IMR-90 (cell line): Measurements from ENCODE around the gene AURKA. TPM values are rescaled to one million over a fixed set of nuclear protein-coding genes. Genes with fewer than 3 reads are reported as not detected.

Source experiments
- ATAC-seq: fragments of 200-7000 bp; cut with Tn5 transposase; 2 replicates; pipeline ENCODE4 v1.9.1; 2020; ENCODE audit warnings: low read depth, mild to moderate bottlenecking, moderate library complexity
- BruUV-seq: library from RNA; stranded (reverse); fragments of 400-500 nt; replicated peaks from 2 replicates; lab custom pipeline; 2021; lab: Mats Ljungman, UMichigan
- CTCF ChIA-PET: fragments of 300-600 bp; formaldehyde crosslinking; extraction: SDS; loops from one replicate; lab custom pipeline; 2021; ENCODE audit warnings: antibody characterized with exemption; lab: Yijun Ruan, JAX
- POLR2A ChIA-PET: fragments of 300-600 bp; sonication (Branson Sonifier 250); formaldehyde crosslinking; loops from one replicate; lab custom pipeline; 2022; ENCODE audit warnings: antibody characterized with exemption; ENCODE audit not compliant: unreplicated experiment; lab: Charles Lee
- DNase-seq: peaks from one replicate; pipeline ENCODE4 v3.0.0; 2013
- H2AFZ ChIP-seq: replicated peaks from 2 replicates; pipeline ENCODE3; 2013; ENCODE audit warnings: low read length, mild to moderate bottlenecking; ENCODE audit not compliant: poor library complexity
- H2AK5ac ChIP-seq: 2 replicates; pipeline ENCODE4 v1.6.1; 2013; ENCODE audit warnings: low read depth, low read length, inconsistent platforms
- H2AK9ac ChIP-seq: replicated peaks from 2 replicates; pipeline ENCODE3; 2013; ENCODE audit warnings: mild to moderate bottlenecking, low read depth, low read length, moderate library complexity; ENCODE audit not compliant: poor library complexity
- H2BK120ac ChIP-seq: 2 replicates; pipeline ENCODE4 v1.6.1; 2013; ENCODE audit warnings: low read depth, low read length, inconsistent platforms
- H2BK15ac ChIP-seq: 3 replicates; pipeline ENCODE4 v1.6.1; 2013; ENCODE audit warnings: low read depth, low read length, inconsistent platforms
- H2BK20ac ChIP-seq: 2 replicates; pipeline ENCODE4 v1.6.1; 2013; ENCODE audit warnings: low read depth, mild to moderate bottlenecking, inconsistent platforms, low read length, moderate library complexity
- H2BK5ac ChIP-seq: 2 replicates; pipeline ENCODE4 v1.6.1; 2013; ENCODE audit warnings: mild to moderate bottlenecking, low read depth, low read length, inconsistent platforms; ENCODE audit not compliant: poor library complexity, severe bottlenecking
- H3K14ac ChIP-seq: replicated peaks from 2 replicates; pipeline ENCODE4 v1.6.1; 2013; ENCODE audit warnings: low read depth, low read length, inconsistent platforms
- H3K18ac ChIP-seq: 2 replicates; pipeline ENCODE4 v1.6.1; 2013; ENCODE audit warnings: low read depth, low read length, control low read depth
- H3K23ac ChIP-seq: 2 replicates; pipeline ENCODE4 v1.6.1; 2013; ENCODE audit warnings: low read depth, low read length, inconsistent platforms
- H3K27ac ChIP-seq: 2 replicates; pipeline ENCODE4 v1.5.1; 2013; ENCODE audit warnings: mild to moderate bottlenecking, control low read depth, low read length; ENCODE audit not compliant: insufficient read depth
- H3K27me3 ChIP-seq: 2 replicates; pipeline ENCODE4 v1.6.1; 2013; ENCODE audit warnings: low read length; ENCODE audit not compliant: control insufficient read depth, insufficient read depth
- H3K36me3 ChIP-seq: 2 replicates; pipeline ENCODE4 v1.6.1; 2013; ENCODE audit warnings: low read length, mixed read lengths; ENCODE audit not compliant: control insufficient read depth, insufficient read depth
- H3K4ac ChIP-seq: 2 replicates; pipeline ENCODE4 v1.6.1; 2013; ENCODE audit warnings: low read depth, low read length, inconsistent platforms
- H3K4me1 ChIP-seq: 2 replicates; pipeline ENCODE4 v1.6.1; 2013; ENCODE audit warnings: low read length, mixed read lengths; ENCODE audit not compliant: control insufficient read depth, insufficient read depth
- H3K4me2 ChIP-seq: 2 replicates; pipeline ENCODE4 v1.6.1; 2013; ENCODE audit warnings: low read depth, mild to moderate bottlenecking, control low read depth, low read length, moderate library complexity
- H3K4me3 ChIP-seq: 2 replicates; pipeline ENCODE4 v1.5.1; 2013; ENCODE audit warnings: low read depth, mild to moderate bottlenecking, control low read depth, low read length, moderate library complexity; ENCODE audit not compliant: insufficient read depth
- H3K56ac ChIP-seq: 2 replicates; pipeline ENCODE4 v1.6.1; 2013; ENCODE audit warnings: low read length, inconsistent platforms; ENCODE audit not compliant: insufficient read depth; ENCODE audit errors: extremely low read depth
- H3K79me1 ChIP-seq, 2 experiments: 2 replicates each; pipeline ENCODE4 v1.6.1; 2013; ENCODE audit warnings: low read length in 2 of 2, inconsistent platforms in 1 of 2, low read depth in 1 of 2
- H3K9ac ChIP-seq: 2 replicates; pipeline ENCODE4 v1.6.1; 2013; ENCODE audit warnings: low read depth, low read length, control low read depth
- H3K9me1 ChIP-seq: 2 replicates; pipeline ENCODE4 v1.6.1; 2013; ENCODE audit warnings: low read length, inconsistent platforms; ENCODE audit not compliant: insufficient read depth
- H3K9me3 ChIP-seq: 2 replicates; pipeline ENCODE4 v1.6.1; 2013; ENCODE audit warnings: low read length; ENCODE audit not compliant: control insufficient read depth, insufficient read depth
- H4K20me1 ChIP-seq: 2 replicates; pipeline ENCODE4 v1.6.1; 2013; ENCODE audit warnings: low read length, inconsistent platforms; ENCODE audit not compliant: insufficient read depth
- H4K5ac ChIP-seq: 2 replicates; pipeline ENCODE4 v1.6.1; 2013; ENCODE audit warnings: mild to moderate bottlenecking, low read depth, low read length, control low read depth
- H4K8ac ChIP-seq, 2 experiments: 2 replicates each; pipeline ENCODE4 v1.6.1; 2013; ENCODE audit warnings: low read depth in 2 of 2, low read length in 2 of 2, control low read depth in 1 of 2, inconsistent platforms in 1 of 2
- H4K91ac ChIP-seq: 2 replicates; pipeline ENCODE4 v1.6.1; 2013; ENCODE audit warnings: low read depth, low read length, inconsistent platforms; ENCODE audit not compliant: insufficient read depth
- BHLHE40 ChIP-seq: fragments of 150-350 bp; IDR thresholded peaks from 2 replicates; pipeline ENCODE4 v1.6.1; 2016; ENCODE audit warnings: mild to moderate bottlenecking, low read depth, low read length
- CEBPB ChIP-seq: IDR thresholded peaks from 2 replicates; pipeline ENCODE4 v1.6.1; 2012; ENCODE audit warnings: low read depth, low read length, improper control_type of control experiment
- CHD1 ChIP-seq: IDR thresholded peaks from 2 replicates; pipeline ENCODE4 v1.6.1; 2012; ENCODE audit warnings: low read depth, low read length, improper control_type of control experiment
- CTCF ChIP-seq: conservative IDR thresholded peaks from 2 replicates; pipeline ENCODE4 v1.5.1; 2012; ENCODE audit warnings: mild to moderate bottlenecking, low read depth, low read length, improper control_type of control experiment
- ELK1 ChIP-seq: fragments of 150-350 bp; IDR thresholded peaks from 2 replicates; pipeline ENCODE4 v1.6.1; 2016; ENCODE audit warnings: low read depth, mild to moderate bottlenecking, low read length, moderate library complexity, borderline replicate concordance
- MAFK ChIP-seq: IDR thresholded peaks from 2 replicates; pipeline ENCODE4 v1.6.1; 2012; ENCODE audit warnings: low read depth, low read length, improper control_type of control experiment
- MAZ ChIP-seq: IDR thresholded peaks from 2 replicates; pipeline ENCODE4 v1.6.1; 2012; ENCODE audit warnings: low read depth, mild to moderate bottlenecking, low read length, improper control_type of control experiment, moderate library complexity, borderline replicate concordance
- MXI1 ChIP-seq: IDR thresholded peaks from 2 replicates; pipeline ENCODE4 v1.6.1; 2012; ENCODE audit warnings: low read depth, mild to moderate bottlenecking, low read length, moderate library complexity, borderline replicate concordance
- NFE2L2 ChIP-seq: fragments of 150-350 bp; IDR thresholded peaks from 2 replicates; pipeline ENCODE4 v1.6.1; 2016; ENCODE audit warnings: low read depth, mild to moderate bottlenecking, low read length
- POLR2A ChIP-seq: IDR thresholded peaks from 2 replicates; pipeline ENCODE4 v1.6.1; 2012; ENCODE audit warnings: mild to moderate bottlenecking, low read depth, low read length
- RAD21 ChIP-seq: IDR thresholded peaks from 2 replicates; pipeline ENCODE4 v1.6.1; 2012; ENCODE audit warnings: low read length, improper control_type of control experiment
- RCOR1 ChIP-seq: IDR thresholded peaks from 2 replicates; pipeline ENCODE4 v1.6.1; 2012; ENCODE audit warnings: mild to moderate bottlenecking, low read length, improper control_type of control experiment; ENCODE audit not compliant: insufficient replicate concordance
- RFX5 ChIP-seq: IDR thresholded peaks from 2 replicates; pipeline ENCODE4 v1.8.0; 2012; ENCODE audit warnings: low read depth, mild to moderate bottlenecking, low read length, moderate library complexity
- SMC3 ChIP-seq: fragments of 150-350 bp; IDR thresholded peaks from 2 replicates; pipeline ENCODE4 v1.6.1; 2016; ENCODE audit warnings: low read depth, mild to moderate bottlenecking, antibody characterized with exemption, low read length, moderate library complexity
- USF2 ChIP-seq: fragments of 150-350 bp; IDR thresholded peaks from 2 replicates; pipeline ENCODE4 v1.6.1; 2017; ENCODE audit warnings: mild to moderate bottlenecking, antibody characterized with exemption, low read length, low read depth
- WGBS, 2 experiments: methylation state at CpG; one replicate each; pipeline versions ENCODE4 v1.1.5 to v1.1.7; 2013; ENCODE audit warnings: missing lambda C conversion rate in 2 of 2; ENCODE audit not compliant: insufficient read length in 1 of 2; ENCODE audit errors: extremely low coverage in 2 of 2; 5-methylcytosine and 5-hydroxymethylcytosine counted together
- dilution Hi-C: fragments of 300-500 bp; cut with HindIII; formaldehyde crosslinking; loops from one replicate; pipeline ENCODE4 v1.14.3; 2018; ENCODE audit warnings: low sequenced_read_pairs; ENCODE audit not compliant: unreplicated experiment
- in situ Hi-C: fragments of 300-500 bp; cut with MboI; formaldehyde crosslinking; loops from 3 replicates; pipeline ENCODE4 v1.14.3; 2019; ENCODE audit warnings: low sequenced_read_pairs, inconsistent platforms, mixed read lengths
- intact Hi-C: fragments of 100-400 bp; cut with micrococcal nuclease; formaldehyde crosslinking; loops from 2 replicates; pipeline ENCODE4 v1.10.0; 2022
- polyA plus RNA-seq, 3 experiments: library from polyadenylated mRNA; depleted of rRNA; stranded (reverse); fragments of >200 nt; gene quantifications; 2 replicates each; pipeline ENCODE4 v1.2.3, GENCODE V29; 2012; ENCODE audit warnings: low replicate concordance in 1 of 3
- total RNA-seq: library from RNA; depleted of rRNA; stranded (reverse); fragments of >200 nt; gene quantifications from 2 replicates; pipeline ENCODE4 v1.2.3, GENCODE V29; 2012

AURKA gene
- total and polyA plus RNA-seq, 2 of the 4 experiments (the other 2 are of a cell fraction): 68.0 to 83.3 TPM

GRCh38 chr20:56378386-56378785, 13.6 kb downstream of the AURKA start:
- no peak overlapping the region for H2AK9ac ChIP-seq
- no peak overlapping the region for H2AK5ac ChIP-seq
- H4K91ac ChIP-seq: no peak overlapping the region
- H2BK15ac ChIP-seq: no peak overlapping the region
- no peak overlapping the region for H3K4me2 ChIP-seq
- ChIA-PET POLR2A (no interaction called here), CTCF (no interaction called here)
- no peak overlapping the region for H3K23ac ChIP-seq
- H3K36me3 ChIP-seq: peaks cover 12% of the 10 kb centered on the region
- peaks cover 5% of the 10 kb centered on the region; the same call in 1 of the 2 replicates for H3K9me1 ChIP-seq
- peaks cover 52 to 65% of the 10 kb centered on the region in 2 experiments for H3K79me1 ChIP-seq
- H3K4me1 ChIP-seq: no peaks in the 10 kb centered on the region; the same call in none of the 2 replicates
- H3K18ac ChIP-seq: no peak overlapping the region
- no peak overlapping the region for H3K4me3 ChIP-seq
- H3K9ac ChIP-seq: no peak overlapping the region
- dilution Hi-C loops: no loop called here
- no TSS peak for BruUV-seq
- TF ChIP-seq RCOR1 (no peak), MXI1 (no peak), SMC3 (no peak), CHD1 (no peak), MAZ (no peak), NFE2L2 (no peak), BHLHE40 (no peak), USF2 (no peak), POLR2A (no peak), RFX5 (no peak), CTCF (no peak), MAFK (no peak), RAD21 (no peak), CEBPB (no peak), ELK1 (no peak)
- no peak overlapping the region for H3K4ac ChIP-seq
- H3K27ac ChIP-seq: no peak overlapping the region
- H4K20me1 ChIP-seq: no peaks in the 10 kb centered on the region; the same call in none of the 2 replicates
- no peaks in the 10 kb centered on the region for H3K27me3 ChIP-seq
- H3K9me3 ChIP-seq: no peaks in the 10 kb centered on the region
- H3K14ac ChIP-seq: no peak overlapping the region
- WGBS, 2 experiments: no CpG with 5 or more reads among the region's 3 CpGs
- H2BK20ac ChIP-seq: no peak overlapping the region
- no peak overlapping the region for H4K5ac ChIP-seq
- no peak overlapping the region for H3K56ac ChIP-seq
- no peak overlapping the region for H4K8ac ChIP-seq
- DNase-seq (no peak), ATAC-seq (no peak)
- intact Hi-C loops: no loop called here
- H2BK5ac ChIP-seq: no peak overlapping the region
- no peak overlapping the region for H2BK120ac ChIP-seq
- no peak overlapping the region for H2AFZ ChIP-seq
- in situ Hi-C loops: loop anchor here (25.0 kb wide), 1 partner anchor 984 kb away; the partner anchor contains the start of gene RAE1
